Panc1 (cell line): ENCODE measurements around the gene CAMP. TPM values are rescaled to one million over a fixed set of nuclear protein-coding genes. Genes with fewer than 3 reads are reported as not detected.

Experiments
- ATAC-seq: fragments of 200-7000 bp; cut with Tn5 transposase; 2 replicates; pipeline ENCODE4 v1.9.1; 2020; ENCODE audit warnings: mild to moderate bottlenecking, moderate library complexity
- BruUV-seq: library from RNA; stranded (reverse); fragments of 400-500 nt; replicated peaks from 2 replicates; lab custom pipeline; 2021; lab: Mats Ljungman, UMichigan
- CTCF ChIA-PET: fragments of 300-600 bp; sonication (Branson Sonifier 250); formaldehyde crosslinking; loops from one replicate; lab custom pipeline; 2022; ENCODE audit warnings: antibody characterized with exemption; lab: Charles Lee
- POLR2A ChIA-PET: fragments of 300-600 bp; sonication (Branson Sonifier 250); formaldehyde crosslinking; loops from one replicate; lab custom pipeline; 2022; ENCODE audit warnings: antibody characterized with exemption; lab: Charles Lee
- DNase-seq: peaks from one replicate; pipeline ENCODE4 v3.0.0-alpha.2; 2010; ENCODE audit warnings: low read depth, low spot score
- H3K27ac ChIP-seq: 2 replicates; pipeline ENCODE4 v1.5.1; 2011; ENCODE audit warnings: mild to moderate bottlenecking, low read length, inconsistent platforms
- H3K27me3 ChIP-seq: fragments of 200-500 bp; sonication (Bioruptor generic); 2 replicates; pipeline ENCODE4 v1.6.0; 2014; ENCODE audit warnings: low read length, inconsistent platforms; ENCODE audit not compliant: control insufficient read depth, insufficient read depth
- H3K36me3 ChIP-seq: fragments of 200-500 bp; sonication (Bioruptor generic); 2 replicates; pipeline ENCODE4 v1.5.1; 2014; ENCODE audit warnings: inconsistent platforms, mild to moderate bottlenecking, low read length, moderate library complexity; ENCODE audit not compliant: control insufficient read depth, insufficient read depth
- H3K4me1 ChIP-seq: 2 replicates; pipeline ENCODE4 v1.5.1; 2011; ENCODE audit warnings: inconsistent platforms, mild to moderate bottlenecking, low read length, moderate library complexity; ENCODE audit not compliant: control insufficient read depth, insufficient read depth
- H3K4me3 ChIP-seq, 2 experiments: 2 replicates each; pipeline ENCODE4 v1.5.1; 2011 to 2012; ENCODE audit warnings: low read depth in 2 of 2, low read length in 2 of 2, mild to moderate bottlenecking in 2 of 2, inconsistent platforms in 1 of 2, moderate library complexity in 1 of 2
- H3K9me3 ChIP-seq: fragments of 200-500 bp; sonication (Bioruptor generic); 2 replicates; pipeline ENCODE4 v1.5.1; 2014; ENCODE audit warnings: low read depth, mild to moderate bottlenecking, inconsistent platforms, low read length, moderate library complexity; ENCODE audit not compliant: control insufficient read depth, insufficient read depth
- CTCF ChIP-seq: fragments of 450-650 bp; IDR thresholded peaks from 2 replicates; pipeline ENCODE4 v1.5.1; 2017; ENCODE audit warnings: mild to moderate bottlenecking
- POLR2AphosphoS5 ChIP-seq: IDR thresholded peaks from 2 replicates; pipeline ENCODE4 v1.6.1; 2012; ENCODE audit warnings: mild to moderate bottlenecking, low read depth, low read length, moderate library complexity
- REST ChIP-seq, 2 experiments: IDR thresholded peaks; 2 replicates each; pipeline ENCODE4 v1.6.1; 2011 to 2012; ENCODE audit warnings: low read depth in 2 of 2, control low read depth in 1 of 2, low read length in 1 of 2, mild to moderate bottlenecking in 1 of 2, moderate library complexity in 1 of 2; ENCODE audit not compliant: insufficient read depth in 1 of 2
- SIN3A ChIP-seq: IDR thresholded peaks from 2 replicates; pipeline ENCODE4 v1.6.1; 2012; ENCODE audit warnings: low read depth, mild to moderate bottlenecking, low read length, moderate library complexity, borderline replicate concordance; ENCODE audit not compliant: insufficient read depth
- TCF7L2 ChIP-seq: IDR thresholded peaks from 2 replicates; pipeline ENCODE4 v1.6.1; 2011; ENCODE audit warnings: mild to moderate bottlenecking, low read depth, low read length, inconsistent platforms
- in situ Hi-C: cut with HindIII; loops from 2 replicates; pipeline ENCODE4 v1.10.0; 2016; ENCODE audit warnings: low sequenced_read_pairs, low pct_unique_long_range_greater_than_20kb
- intact Hi-C: fragments of 100-400 bp; cut with micrococcal nuclease; formaldehyde crosslinking; loops from one replicate; pipeline ENCODE4 v1.10.0; 2022; ENCODE audit not compliant: unreplicated experiment
- total RNA-seq: library from RNA; stranded (reverse); gene quantifications from one replicate; pipeline ENCODE4 v1.2.1, GENCODE V29; 2021; ENCODE audit not compliant: unreplicated experiment

CAMP gene
- total RNA-seq, 1 experiment from 2014 or later = not detected

- CTCF ChIA-PET = interaction anchor here (0.7 kb wide), 1 partner anchor 132 kb away, joined by 3 read pairs; no protein-coding TSS in a partner anchor
- ATAC-seq (no peak), DNase-seq (no peak)
- Histone ChIP-seq H3K4me1 (peaks cover 4% of the 10 kb centered on the region; the same call in 1 of the 2 replicates), H3K27ac (no peak overlapping the region), H3K27me3 (no peaks in the 10 kb centered on the region), H3K9me3 (no peaks in the 10 kb centered on the region), H3K36me3 (peaks cover 11% of the 10 kb centered on the region), H3K4me3 (no peak overlapping the region)
- intact Hi-C loops (no loop called here), in situ Hi-C loops (no loop called here)
- BruUV-seq = no TSS peak
- POLR2A ChIA-PET = no interaction called here
- no peak for TF ChIP-seq TCF7L2
- TF ChIP-seq CTCF = no peak
- TF ChIP-seq POLR2AphosphoS5 = no peak
- TF ChIP-seq SIN3A = no peak
- TF ChIP-seq REST (IDR thresholded peaks at IDR 0.05; ENCODE audit: insufficient read depth in 1 of 2, low read depth in 2 of 2, low read length in 1 of 2) = no peak
Observed at GRCh38 chr3:48189321-48189720, 34.0 kb upstream of the CAMP start.

GRCh38 chr3:48190911-48191310, 32.4 kb upstream of the CAMP start:
- TF ChIP-seq SIN3A (no peak), POLR2AphosphoS5 (no peak), CTCF (no peak), TCF7L2 (no peak)
- DNase-seq (no peak), ATAC-seq (no peak)
- H3K27me3 ChIP-seq = no peaks in the 10 kb centered on the region
- peaks cover 3% of the 10 kb centered on the region for H3K36me3 ChIP-seq
- no peak overlapping the region for H3K4me3 ChIP-seq
- intact Hi-C loops = loop anchor here (10.0 kb wide), 1 partner anchor 54 kb away; the partner anchor contains the start of gene ZNF589
- POLR2A ChIA-PET = no interaction called here
- H3K4me1 ChIP-seq = peaks cover 4% of the 10 kb centered on the region; the same call in 1 of the 2 replicates
- CTCF ChIA-PET = no interaction called here
- no peaks in the 10 kb centered on the region for H3K9me3 ChIP-seq
- H3K27ac ChIP-seq = no peak overlapping the region
- in situ Hi-C loops = no loop called here
- no TSS peak for BruUV-seq
